ENCODE data around the gene CD320.
A peak's percentile ranks its signal among the peaks of the same experiment; 100 is the strongest.

Gene CD320

DNA sequence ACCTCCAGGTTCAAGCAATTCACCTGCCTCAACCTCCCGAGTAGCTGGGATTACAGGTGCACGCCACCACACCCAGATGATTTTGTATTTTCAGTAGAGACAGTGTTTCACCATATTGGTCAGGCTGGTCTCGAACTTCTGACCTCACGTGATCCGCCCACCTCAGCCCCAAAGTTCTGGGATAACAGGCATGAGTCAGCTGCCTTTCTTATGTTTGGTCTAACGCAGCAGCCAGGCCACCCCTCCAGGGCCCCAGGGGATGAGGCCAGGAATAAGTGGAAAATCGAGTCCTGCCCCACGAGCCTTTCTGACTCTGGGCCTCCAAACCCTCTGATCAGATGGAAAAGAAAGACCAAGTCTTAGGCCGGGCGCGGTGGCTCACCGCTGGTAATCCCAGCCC lies 54.5 kb downstream of the CD320 start:
- no peak for DNase-seq (ENCODE audit: low read depth)

DNA sequence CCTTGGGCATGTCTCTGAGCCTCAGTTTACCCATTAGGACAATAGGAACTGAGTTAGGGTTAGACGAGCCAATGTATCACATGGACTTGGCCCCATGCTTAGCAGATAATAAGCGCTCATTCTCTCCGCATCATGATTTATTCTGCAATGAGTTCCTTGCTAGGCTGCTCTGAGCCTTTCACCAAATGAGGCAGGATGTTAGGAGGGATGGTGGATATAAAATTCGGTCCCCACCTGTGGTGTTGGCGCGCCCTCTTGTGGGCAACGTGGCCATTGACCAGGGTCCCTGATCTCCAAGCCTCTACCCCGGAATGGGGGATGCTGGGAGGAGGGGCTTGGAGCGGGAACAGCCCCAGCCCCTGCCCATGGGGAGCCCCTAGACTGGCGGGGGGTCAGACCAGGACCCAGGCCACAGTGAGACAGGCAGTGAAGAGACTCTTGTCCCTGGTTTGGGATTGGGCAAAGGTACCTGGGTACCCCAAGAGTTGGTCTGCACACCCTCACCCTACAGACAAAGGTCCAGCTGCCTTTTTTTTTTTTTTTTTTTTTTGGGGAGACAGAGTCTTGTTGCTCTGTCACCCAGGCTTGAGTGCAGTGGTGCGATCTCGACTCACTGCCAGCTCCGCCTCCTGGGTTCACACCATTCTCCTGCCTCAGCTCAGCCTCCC lies 55.1 kb downstream of the CD320 start:
- DNase-seq (ENCODE audit: low read depth) = peak; percentile 44

Measured in GM04504 (cell line).